HepG2 (cell line): ENCODE measurements around the gene CD80. TPM values are rescaled to one million over a fixed set of nuclear protein-coding genes. Genes with fewer than 3 reads are reported as not detected.

Experiments used
- EP300 ChIP-seq, 3 experiments: sonication (generic) in 1 of 3; formaldehyde crosslinking in 1 of 3; IDR thresholded peaks; 2 replicates each; pipeline versions ENCODE4 v1.5.1 to v1.6.1; 2011 to 2020; ENCODE audit warnings: low read depth in 2 of 3, low read length in 2 of 3, borderline replicate concordance in 1 of 3, improper control_type of control experiment in 1 of 3, mild to moderate bottlenecking in 1 of 3, missing genetic modification reagents in 1 of 3, moderate library complexity in 1 of 3
- HMGXB3 ChIP-seq: sonication (generic); formaldehyde crosslinking; IDR thresholded peaks from 2 replicates; pipeline ENCODE4 v1.4.0; 2020; ENCODE audit warnings: missing genetic modification reagents, borderline replicate concordance
- HNF1B ChIP-seq: sonication (generic); formaldehyde crosslinking; IDR thresholded peaks from 2 replicates; pipeline ENCODE4 v1.5.1; 2020; ENCODE audit warnings: mild to moderate bottlenecking, moderate library complexity, missing genetic modification reagents
- KDM1A ChIP-seq: IDR thresholded peaks from 2 replicates; pipeline ENCODE4 v1.6.1; 2016; ENCODE audit warnings: missing compliant biosample characterization
- MBNL3 ChIP-seq: fragments of 250-450 bp; sonication (Bioruptor Pico); conservative IDR thresholded peaks from 2 replicates; pipeline ENCODE4 v1.8.0; 2022; ENCODE audit warnings: mild to moderate bottlenecking, inconsistent platforms
- MED13 ChIP-seq: sonication (generic); formaldehyde crosslinking; IDR thresholded peaks from 2 replicates; pipeline ENCODE4 v1.5.0; 2020; ENCODE audit warnings: missing genetic modification reagents
- MED8 ChIP-seq: sonication (generic); formaldehyde crosslinking; IDR thresholded peaks from 2 replicates; pipeline ENCODE4 v1.8.1; 2023; ENCODE audit warnings: mild to moderate bottlenecking, missing genetic modification reagents; ENCODE audit not compliant: insufficient replicate concordance
- NR2C2 ChIP-seq: sonication (generic); formaldehyde crosslinking; IDR thresholded peaks from 2 replicates; pipeline ENCODE4 v1.4.0; 2020; ENCODE audit warnings: missing genetic modification reagents, mild to moderate bottlenecking, moderate library complexity, borderline replicate concordance
- ZBTB33 ChIP-seq: sonication (generic); formaldehyde crosslinking; IDR thresholded peaks from 2 replicates; pipeline ENCODE4 v1.4.0; 2020; ENCODE audit warnings: missing genetic modification reagents
- ZBTB34 ChIP-seq: sonication (generic); formaldehyde crosslinking; IDR thresholded peaks from 2 replicates; pipeline ENCODE4 v1.8.0; 2022; ENCODE audit warnings: mild to moderate bottlenecking, missing genetic modification reagents
- ZC3H4 ChIP-seq: sonication (generic); formaldehyde crosslinking; IDR thresholded peaks from 2 replicates; pipeline ENCODE4 v1.4.0; 2020; ENCODE audit warnings: missing genetic modification reagents, borderline replicate concordance
- ZFP82 ChIP-seq: sonication (generic); formaldehyde crosslinking; IDR thresholded peaks from 2 replicates; pipeline ENCODE4 v1.5.1; 2020; ENCODE audit warnings: mild to moderate bottlenecking, missing genetic modification reagents, borderline replicate concordance
- ZNF432 ChIP-seq: sonication (generic); formaldehyde crosslinking; IDR thresholded peaks from 2 replicates; pipeline ENCODE4 v1.5.0; 2020; ENCODE audit warnings: missing genetic modification reagents, mild to moderate bottlenecking, borderline replicate concordance
- ZNF510 ChIP-seq: sonication (generic); formaldehyde crosslinking; IDR thresholded peaks from 2 replicates; pipeline ENCODE4 v1.4.0; 2020; ENCODE audit warnings: low read depth, mild to moderate bottlenecking, missing genetic modification reagents
- ZNF615 ChIP-seq: sonication (generic); formaldehyde crosslinking; IDR thresholded peaks from 2 replicates; pipeline ENCODE4 v1.5.0; 2020; ENCODE audit warnings: mild to moderate bottlenecking, missing genetic modification reagents, borderline replicate concordance
- ZNF740 ChIP-seq: sonication (generic); formaldehyde crosslinking; IDR thresholded peaks from 2 replicates; pipeline ENCODE4 v1.4.0; 2020; ENCODE audit warnings: missing genetic modification reagents
- ZNF772 ChIP-seq: sonication (generic); formaldehyde crosslinking; IDR thresholded peaks from 2 replicates; pipeline ENCODE4 v1.5.0; 2020; ENCODE audit warnings: mild to moderate bottlenecking, missing genetic modification reagents
- polyA plus RNA-seq, 8 experiments: library from polyadenylated mRNA; depleted of rRNA in 3 of 8; stranded (reverse) in 7 of 8; unstranded in 1 of 8; fragments of >200 nt; fragmentation: Illumina TruSeq in 4 of 8; extraction: Trizol in 4 of 8; gene quantifications; 2 replicates each; pipeline versions ENCODE4 v1.2.1 to v1.2.3, GENCODE V29; 2011 to 2016; ENCODE audit warnings: low read depth in 4 of 8, missing spikeins in 1 of 8, mixed read lengths in 1 of 8; ENCODE audit not compliant: insufficient read depth in 1 of 8
- total RNA-seq, 5 experiments: library from RNA; depleted of rRNA; stranded (reverse); fragments of >200 nt; fragmentation: Illumina TruSeq; extraction: Trizol; gene quantifications; 2 replicates each; pipeline ENCODE4 v1.2.3, GENCODE V29; 2016; ENCODE audit warnings: low read depth in 1 of 5

The CD80 gene
- total and polyA plus RNA-seq, 2 of the 13 experiments (the other 11 are each of a cell fraction or from before 2014, with no cell fraction given): not detected

- 0 out of 2 replicates have a peak, but pooled peaks have one; percentile 60 for TF ChIP-seq MED13 (CRISPR knock-in tag)
- peak; percentile 85 for TF ChIP-seq HNF1B (CRISPR knock-in tag)
- TF ChIP-seq KDM1A (CRISPR knock-in tag): no peak
- no peak for TF ChIP-seq ZNF510
- no peak for TF ChIP-seq MBNL3 (CRISPR knock-in tag)
- TF ChIP-seq NR2C2 (CRISPR knock-in tag): peak; percentile 99
- peak; percentile 33; the same call in 1 of the 2 replicates for TF ChIP-seq ZNF772 (CRISPR knock-in tag)
- peak; percentile 59; the same call in 1 of the 2 replicates for TF ChIP-seq ZFP82 (CRISPR knock-in tag)
- TF ChIP-seq ZC3H4 (CRISPR knock-in tag): peak; percentile 63; the same call in 1 of the 2 replicates
- TF ChIP-seq ZBTB34 (CRISPR knock-in tag): peak; percentile 78; the same call in 1 of the 2 replicates
- TF ChIP-seq ZNF740: no peak; the same call in 1 of the 2 replicates
- TF ChIP-seq ZNF615: no peak
- peak; percentile 75 for TF ChIP-seq HMGXB3
- 0 out of 4 replicates have a peak, but pooled peaks of 1 of the 2 experiments have one; percentile 38 for TF ChIP-seq EP300 (IDR thresholded peaks at IDR 0.05; ENCODE audit: low read depth in 2 of 2, low read length in 2 of 2)
- no peak; the same call in 1 of the 2 replicates for TF ChIP-seq EP300 (CRISPR knock-in tag; IDR thresholded peaks at IDR 0.05; ENCODE audit: borderline replicate concordance)
- peak; percentile 73 for TF ChIP-seq MED8
- no peak for TF ChIP-seq ZNF432 (CRISPR knock-in tag)
- TF ChIP-seq ZBTB33 (CRISPR knock-in tag): no peak
Observed at GRCh38 chr3:119498186-119499011, 61.0 kb downstream of the CD80 start, which contains the start of gene TIMMDC1 (continued).
